Measurements from ENCODE around the gene USF2. TPM values are rescaled to one million over a fixed set of nuclear protein-coding genes. Genes with fewer than 3 reads are reported as not detected.

The USF2 gene
- polyA plus RNA-seq, 1 of the 3 experiments (the other 2 are of a cell fraction), result 102 TPM

- TF ChIP-seq, protein P1, sequence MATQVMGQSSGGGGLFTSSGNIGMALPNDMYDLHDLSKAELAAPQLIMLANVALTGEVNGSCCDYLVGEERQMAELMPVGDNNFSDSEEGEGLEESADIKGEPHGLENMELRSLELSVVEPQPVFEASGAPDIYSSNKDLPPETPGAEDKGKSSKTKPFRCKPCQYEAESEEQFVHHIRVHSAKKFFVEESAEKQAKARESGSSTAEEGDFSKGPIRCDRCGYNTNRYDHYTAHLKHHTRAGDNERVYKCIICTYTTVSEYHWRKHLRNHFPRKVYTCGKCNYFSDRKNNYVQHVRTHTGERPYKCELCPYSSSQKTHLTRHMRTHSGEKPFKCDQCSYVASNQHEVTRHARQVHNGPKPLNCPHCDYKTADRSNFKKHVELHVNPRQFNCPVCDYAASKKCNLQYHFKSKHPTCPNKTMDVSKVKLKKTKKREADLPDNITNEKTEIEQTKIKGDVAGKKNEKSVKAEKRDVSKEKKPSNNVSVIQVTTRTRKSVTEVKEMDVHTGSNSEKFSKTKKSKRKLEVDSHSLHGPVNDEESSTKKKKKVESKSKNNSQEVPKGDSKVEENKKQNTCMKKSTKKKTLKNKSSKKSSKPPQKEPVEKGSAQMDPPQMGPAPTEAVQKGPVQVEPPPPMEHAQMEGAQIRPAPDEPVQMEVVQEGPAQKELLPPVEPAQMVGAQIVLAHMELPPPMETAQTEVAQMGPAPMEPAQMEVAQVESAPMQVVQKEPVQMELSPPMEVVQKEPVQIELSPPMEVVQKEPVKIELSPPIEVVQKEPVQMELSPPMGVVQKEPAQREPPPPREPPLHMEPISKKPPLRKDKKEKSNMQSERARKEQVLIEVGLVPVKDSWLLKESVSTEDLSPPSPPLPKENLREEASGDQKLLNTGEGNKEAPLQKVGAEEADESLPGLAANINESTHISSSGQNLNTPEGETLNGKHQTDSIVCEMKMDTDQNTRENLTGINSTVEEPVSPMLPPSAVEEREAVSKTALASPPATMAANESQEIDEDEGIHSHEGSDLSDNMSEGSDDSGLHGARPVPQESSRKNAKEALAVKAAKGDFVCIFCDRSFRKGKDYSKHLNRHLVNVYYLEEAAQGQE (IDR thresholded peaks at IDR 0.05; ENCODE audit: low read depth, low read length), result no peak
- TF ChIP-seq PBX3 (IDR thresholded peaks at IDR 0.05) (no peak), FOXM1 (IDR thresholded peaks at IDR 0.05; ENCODE audit: low read depth) (no peak)
These were observed 25.6 kb downstream of the USF2 start (continued) for GRCh38 chr19:35294328-35294727.

GRCh38 chr19:35294859-35295791 lies 26.4 kb downstream of the USF2 start:
- Histone ChIP-seq H3K9me3 (no peaks in the 10 kb centered on the region), H3K36me3 (replicated peaks in 1 of 2; ENCODE audit: control insufficient read depth in 1 of 2, insufficient read depth in 2 of 2, low read length in 1 of 2) (no peaks in the 10 kb centered on the region), H3K27ac (ENCODE audit: low read depth in 2 of 2, low read length in 1 of 2) (no peak overlapping the region), H3K27me3 (ENCODE audit: insufficient read depth) (peaks cover 64% of the 10 kb centered on the region), H2AFZ (ENCODE audit: low read depth) (no peak overlapping the region), H3K4me1 (ENCODE audit: control insufficient read depth in 1 of 2, insufficient read depth in 2 of 2, low read depth in 1 of 2, low read length in 1 of 2) (no peaks in the 10 kb centered on the region), H3K9me2 (no peaks in the 10 kb centered on the region), H3K79me2 (ENCODE audit: insufficient read depth) (no peaks in the 10 kb centered on the region), H3K9ac (no peak overlapping the region), H3F3A (replicated peaks; ENCODE audit: insufficient read depth) (no peaks in the 10 kb centered on the region), H3K4me3 (ENCODE audit: low read depth in 2 of 2, low read length in 1 of 2) (no peak overlapping the region), H4K20me1 (ENCODE audit: insufficient read depth) (no peaks in the 10 kb centered on the region), H3K4me2 (no peak overlapping the region)
- WGBS (ENCODE audit: low lambda C conversion rate), result 25% methylated on average over 19 of the region's 25 CpGs
- TF ChIP-seq NFIC (IDR thresholded peaks at IDR 0.05; ENCODE audit: borderline replicate concordance) (no peak), SIN3A (IDR thresholded peaks at IDR 0.05; ENCODE audit: borderline replicate concordance, low read depth, low read length) (no peak), ELF1 (IDR thresholded peaks at IDR 0.05) (no peak), JUND (IDR thresholded peaks at IDR 0.05) (no peak), CHD2 (IDR thresholded peaks at IDR 0.05; ENCODE audit: low read length, partially characterized antibody) (no peak), POLR2AphosphoS5 (IDR thresholded peaks at IDR 0.05; ENCODE audit: low read depth, low read length) (no peak), FOXM1 (IDR thresholded peaks at IDR 0.05; ENCODE audit: low read depth) (no peak), EP300 (IDR thresholded peaks at IDR 0.05; ENCODE audit: borderline replicate concordance in 1 of 2, low read depth in 1 of 2, low read length in 1 of 2) (no peak), FOXJ3 (CRISPR knock-in tag; IDR thresholded peaks at IDR 0.05) (no peak), USF2 (IDR thresholded peaks at IDR 0.05; ENCODE audit: borderline replicate concordance, low read depth, low read length) (no peak), TCF12 (IDR thresholded peaks at IDR 0.05) (no peak), RXRA (IDR thresholded peaks at IDR 0.05; ENCODE audit: borderline replicate concordance, low read depth) (no peak), IRF3 (IDR thresholded peaks at IDR 0.05; ENCODE audit: low read depth, low read length) (no peak)
- TF ChIP-seq, protein P2, sequence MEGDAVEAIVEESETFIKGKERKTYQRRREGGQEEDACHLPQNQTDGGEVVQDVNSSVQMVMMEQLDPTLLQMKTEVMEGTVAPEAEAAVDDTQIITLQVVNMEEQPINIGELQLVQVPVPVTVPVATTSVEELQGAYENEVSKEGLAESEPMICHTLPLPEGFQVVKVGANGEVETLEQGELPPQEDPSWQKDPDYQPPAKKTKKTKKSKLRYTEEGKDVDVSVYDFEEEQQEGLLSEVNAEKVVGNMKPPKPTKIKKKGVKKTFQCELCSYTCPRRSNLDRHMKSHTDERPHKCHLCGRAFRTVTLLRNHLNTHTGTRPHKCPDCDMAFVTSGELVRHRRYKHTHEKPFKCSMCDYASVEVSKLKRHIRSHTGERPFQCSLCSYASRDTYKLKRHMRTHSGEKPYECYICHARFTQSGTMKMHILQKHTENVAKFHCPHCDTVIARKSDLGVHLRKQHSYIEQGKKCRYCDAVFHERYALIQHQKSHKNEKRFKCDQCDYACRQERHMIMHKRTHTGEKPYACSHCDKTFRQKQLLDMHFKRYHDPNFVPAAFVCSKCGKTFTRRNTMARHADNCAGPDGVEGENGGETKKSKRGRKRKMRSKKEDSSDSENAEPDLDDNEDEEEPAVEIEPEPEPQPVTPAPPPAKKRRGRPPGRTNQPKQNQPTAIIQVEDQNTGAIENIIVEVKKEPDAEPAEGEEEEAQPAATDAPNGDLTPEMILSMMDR (IDR thresholded peaks at IDR 0.05), result no peak
- TF ChIP-seq, protein P1 (IDR thresholded peaks at IDR 0.05; ENCODE audit: low read depth, low read length), result no peak
- ChIA-PET POLR2A (no interaction called here), CTCF (interaction anchor here (0.9 to 2.2 kb wide), 7 partner anchors 10 to 184 kb away, joined by 3 to 5 read pairs (median 3); no protein-coding TSS in a partner anchor)
- DNase-seq, result no peak
